ENCODE measurements around the gene VAV2.

VAV2 gene

GRCh38 chr9:133714606-133715294, 277.4 kb downstream of the VAV2 start:
- TF ChIP-seq CTCF (IDR thresholded peaks at IDR 0.05; ENCODE audit: extremely low read depth, insufficient read depth, missing control alignments) = no peak
- no peak for DNase-seq (ENCODE audit: low spot score)
- in situ Hi-C loops (cut with MboI; ENCODE audit: low pct_unique_long_range_greater_than_20kb, low sequenced_read_pairs, unreplicated experiment) = no loop called here

DNA sequence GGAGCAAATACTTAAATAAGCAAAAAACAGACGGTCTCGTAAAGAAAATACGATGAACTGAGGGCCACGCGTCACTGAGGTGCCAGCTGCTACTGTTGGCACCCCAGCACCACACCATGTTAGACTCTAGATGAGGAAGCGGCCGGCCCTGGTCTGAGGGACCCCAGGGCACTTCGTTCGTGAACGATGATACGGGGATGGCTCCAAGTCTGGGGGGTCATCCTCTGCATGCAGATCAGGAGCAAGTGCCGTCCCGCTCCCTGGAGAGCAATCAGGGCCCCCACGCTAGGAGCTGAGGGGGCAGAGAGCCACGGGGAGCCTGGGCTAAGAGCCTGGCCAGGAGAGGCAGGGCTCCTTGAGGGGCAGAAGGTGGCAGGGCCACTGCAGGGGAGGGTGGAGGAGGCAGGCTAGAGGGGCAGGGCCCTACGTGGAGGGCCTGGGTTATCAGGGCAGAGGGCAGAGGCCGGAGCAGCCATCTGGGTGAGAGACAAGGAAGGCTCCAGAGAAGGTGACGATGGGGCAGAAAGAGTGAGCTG, 278.1 kb downstream of the VAV2 start:
- DNase-seq (ENCODE audit: low spot score) = no peak
- in situ Hi-C loops (cut with MboI; ENCODE audit: low pct_unique_long_range_greater_than_20kb, low sequenced_read_pairs, unreplicated experiment) = no loop called here
- no peak for TF ChIP-seq CTCF (IDR thresholded peaks at IDR 0.05; ENCODE audit: extremely low read depth, insufficient read depth, missing control alignments)

DNA sequence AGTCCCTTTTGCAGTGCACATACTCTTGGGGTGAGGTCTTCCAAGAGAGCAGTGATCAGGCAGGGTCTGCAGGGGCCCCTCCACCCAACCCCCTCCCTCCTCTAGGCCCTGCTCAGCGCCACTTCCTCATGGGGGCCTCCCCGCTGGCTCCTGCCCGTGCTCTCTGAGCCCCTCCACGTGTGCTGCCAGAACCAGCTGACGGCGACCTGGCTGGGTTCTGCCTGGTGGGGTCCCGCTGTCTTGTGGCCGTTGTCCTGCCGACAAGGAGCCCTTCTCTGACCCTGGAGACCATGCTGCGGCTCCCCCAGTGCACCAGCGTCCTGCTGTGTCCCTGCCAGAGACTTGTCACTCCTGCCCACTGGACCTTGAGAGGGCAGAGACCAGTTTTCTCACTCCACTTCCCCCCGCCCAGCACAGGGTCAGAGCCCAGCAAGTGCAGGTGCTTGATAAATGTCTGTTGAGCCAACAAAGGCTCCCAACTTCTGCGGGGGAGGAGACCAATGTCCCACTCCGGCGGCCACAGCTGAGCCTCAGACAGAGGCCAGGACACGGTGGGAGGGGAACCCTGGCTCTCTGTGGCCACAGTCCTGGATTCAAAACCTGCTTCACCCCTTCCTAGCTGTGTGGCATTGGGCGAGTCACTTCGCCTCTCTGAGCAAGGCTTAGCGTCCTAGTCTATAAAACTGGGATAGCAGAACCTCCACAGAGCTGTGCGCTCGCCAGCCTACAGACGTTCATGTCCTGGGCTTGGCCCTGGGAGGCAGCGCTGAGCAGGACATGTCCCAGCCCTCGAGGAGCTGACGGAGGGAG, 278.8 kb downstream of the VAV2 start:
- DNase-seq (ENCODE audit: low spot score) = no peak
- in situ Hi-C loops (cut with MboI; ENCODE audit: low pct_unique_long_range_greater_than_20kb, low sequenced_read_pairs, unreplicated experiment) = no loop called here
- TF ChIP-seq CTCF (IDR thresholded peaks at IDR 0.05; ENCODE audit: extremely low read depth, insufficient read depth, missing control alignments) = no peak

GRCh38 chr9:133712221-133713100, 279.7 kb downstream of the VAV2 start:
- in situ Hi-C loops (cut with MboI; ENCODE audit: low pct_unique_long_range_greater_than_20kb, low sequenced_read_pairs, unreplicated experiment) = no loop called here
- TF ChIP-seq CTCF (IDR thresholded peaks at IDR 0.05; ENCODE audit: extremely low read depth, insufficient read depth, missing control alignments) = no peak
- DNase-seq (ENCODE audit: low spot score) = no peak

All from GM13977 (cell line).